Stomach (tissue), 9 donors: Measurements from ENCODE around the gene PRDM5. TPM values are rescaled to one million over a fixed set of nuclear protein-coding genes. Genes with fewer than 3 reads are reported as not detected.

Experiments
- DNase-seq, 2 donors: peaks; one replicate each; pipeline versions ENCODE4 v3.0.0 to v3.0.0-alpha.2; 2013 to 2019
- H3K27ac ChIP-seq, 5 donors: fragments of 200-600 bp in 4 of 5; sonication (generic) in 4 of 5; one replicate each; pipeline ENCODE4 v1.5.1; 2013 to 2019; ENCODE audit warnings: mild to moderate bottlenecking in 1 of 5, moderate library complexity in 1 of 5
- H3K27me3 ChIP-seq, 3 donors: fragments of 200-600 bp; sonication (generic); one replicate each; pipeline ENCODE4 v1.5.1; 2017 to 2019; ENCODE audit warnings: mixed run types in 1 of 3
- H3K36me3 ChIP-seq, 4 donors: fragments of 200-600 bp; sonication (generic); 1 replicate in 3 of 4; 2 replicates in 1 of 4; pipeline ENCODE4 v1.5.1; 2016 to 2019
- H3K4me1 ChIP-seq, 4 donors: fragments of 200-600 bp; sonication (generic); one replicate each; pipeline ENCODE4 v1.5.1; 2016 to 2019
- H3K4me3 ChIP-seq, 4 donors: fragments of 200-600 bp; sonication (generic) in 3 of 4; one replicate each; pipeline ENCODE4 v1.5.1; 2016 to 2019; ENCODE audit warnings: mild to moderate bottlenecking in 1 of 4
- H3K9me3 ChIP-seq, 4 donors: fragments of 200-600 bp; sonication (generic); one replicate each; pipeline ENCODE4 v1.5.1; 2016 to 2019
- EP300 ChIP-seq: sonication (generic); formaldehyde crosslinking; IDR thresholded peaks from one replicate; pipeline ENCODE4 v1.6.1; 2017; ENCODE audit warnings: antibody characterized with exemption
- POLR2A ChIP-seq, 4 donors: fragments of 450-650 bp; IDR thresholded peaks; one replicate each; pipeline ENCODE4 v1.6.1; 2016; ENCODE audit warnings: antibody characterized with exemption in 4 of 4, control low read depth in 2 of 4, mild to moderate bottlenecking in 1 of 4, moderate library complexity in 1 of 4
- POLR2AphosphoS5 ChIP-seq, 3 donors: sonication (generic); formaldehyde crosslinking; IDR thresholded peaks; one replicate each; pipeline ENCODE4 v1.6.1; 2016; ENCODE audit warnings: antibody characterized with exemption in 3 of 3
- WGBS, 5 donors: extraction: QIAGEN DNeasy Blood & Tissue Kit in 3 of 5; methylation state at CpG; one replicate each; pipeline versions ENCODE4 v1.1.5 to v1.1.7; 2013 to 2018; 5-methylcytosine and 5-hydroxymethylcytosine counted together
- intact Hi-C: fragments of 100-400 bp; cut with DNase I; formaldehyde crosslinking; loops from one replicate; pipeline ENCODE4 v1.15.1; 2023; ENCODE audit warnings: low total_unique reads
- polyA plus RNA-seq, 3 donors: library from polyadenylated mRNA; stranded (reverse); fragments of 200-250 nt; gene quantifications; one replicate each; pipeline ENCODE4 v1.2.3, GENCODE V29; 2013
- total RNA-seq, 5 donors: library from RNA; depleted of rRNA; stranded (reverse); fragments of >200 nt; gene quantifications; one replicate each; pipeline versions ENCODE4 v1.1.0 to v1.2.3, GENCODE V29; 2014 to 2016
- TF ChIP-seq, protein P1 (sequence below), 7 experiments: fragments of 450-650 bp in 4 of 7; fragments of 200-600 bp in 3 of 7; sonication (generic) in 3 of 7; IDR thresholded peaks; one replicate each; pipeline ENCODE4 v1.5.1; 2016 to 2019; ENCODE audit warnings: antibody characterized with exemption in 7 of 7, control low read depth in 2 of 7, mild to moderate bottlenecking in 1 of 7
- donor health status: healthy with polysubstance abuse.
- donor health status: Bipolar disorder and iron deficiency.
- donor health status: healthy.

The PRDM5 gene
- total and polyA plus RNA-seq, 8 donors, result 1.5 to 64.7 (median 10.7) TPM

DNA sequence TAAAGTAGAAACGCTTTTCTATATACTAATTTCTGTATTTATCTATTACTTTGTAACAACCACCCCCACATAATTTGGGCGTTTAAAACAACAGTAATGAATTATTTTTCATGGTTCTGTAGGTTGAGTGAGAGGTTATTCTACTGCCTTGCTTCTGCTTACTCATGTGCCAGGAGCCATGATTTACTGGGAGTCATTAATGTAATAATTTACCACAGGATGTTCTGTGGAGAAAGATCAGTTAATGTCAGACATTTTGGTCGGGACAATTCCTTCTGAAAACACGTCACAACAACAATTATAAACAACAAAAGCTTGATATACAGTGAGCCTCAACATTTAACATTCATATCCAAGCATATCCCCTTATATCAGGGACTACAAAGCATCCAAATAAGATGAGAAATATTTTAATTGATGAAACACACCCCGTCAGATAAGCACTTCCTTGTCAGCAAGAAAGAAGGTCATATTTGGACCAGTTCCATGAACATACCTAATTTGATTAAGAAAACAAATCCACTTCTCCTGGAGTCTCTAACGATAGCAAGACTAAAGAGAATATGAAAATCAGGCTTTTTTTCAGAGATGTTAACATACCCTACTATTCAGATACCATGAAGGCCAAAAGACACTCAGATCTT is 238.5 kb downstream of the PRDM5 start:
- Histone ChIP-seq H3K4me1 (no peaks in the 10 kb centered on the region), H3K9me3 (no peaks in the 10 kb centered on the region), H3K36me3 (no peaks in the 10 kb centered on the region), H3K27ac (no peak overlapping the region), H3K27me3 (no peaks in the 10 kb centered on the region), H3K4me3 (no peak overlapping the region)
- TF ChIP-seq POLR2A (IDR thresholded peaks at IDR 0.05) (no peak), EP300 (no peak), POLR2AphosphoS5 (IDR thresholded peaks at IDR 0.05) (no peak)
- TF ChIP-seq, protein P1, sequence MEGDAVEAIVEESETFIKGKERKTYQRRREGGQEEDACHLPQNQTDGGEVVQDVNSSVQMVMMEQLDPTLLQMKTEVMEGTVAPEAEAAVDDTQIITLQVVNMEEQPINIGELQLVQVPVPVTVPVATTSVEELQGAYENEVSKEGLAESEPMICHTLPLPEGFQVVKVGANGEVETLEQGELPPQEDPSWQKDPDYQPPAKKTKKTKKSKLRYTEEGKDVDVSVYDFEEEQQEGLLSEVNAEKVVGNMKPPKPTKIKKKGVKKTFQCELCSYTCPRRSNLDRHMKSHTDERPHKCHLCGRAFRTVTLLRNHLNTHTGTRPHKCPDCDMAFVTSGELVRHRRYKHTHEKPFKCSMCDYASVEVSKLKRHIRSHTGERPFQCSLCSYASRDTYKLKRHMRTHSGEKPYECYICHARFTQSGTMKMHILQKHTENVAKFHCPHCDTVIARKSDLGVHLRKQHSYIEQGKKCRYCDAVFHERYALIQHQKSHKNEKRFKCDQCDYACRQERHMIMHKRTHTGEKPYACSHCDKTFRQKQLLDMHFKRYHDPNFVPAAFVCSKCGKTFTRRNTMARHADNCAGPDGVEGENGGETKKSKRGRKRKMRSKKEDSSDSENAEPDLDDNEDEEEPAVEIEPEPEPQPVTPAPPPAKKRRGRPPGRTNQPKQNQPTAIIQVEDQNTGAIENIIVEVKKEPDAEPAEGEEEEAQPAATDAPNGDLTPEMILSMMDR (IDR thresholded peaks at IDR 0.05), result no peak
- intact Hi-C loops, result no loop called here
- WGBS, 5 donors, result 51 to 62% (median 58%) methylated on average over 6 of the region's 6 CpGs
- peak in 1 of 2 donors; percentile 16 for DNase-seq

DNA sequence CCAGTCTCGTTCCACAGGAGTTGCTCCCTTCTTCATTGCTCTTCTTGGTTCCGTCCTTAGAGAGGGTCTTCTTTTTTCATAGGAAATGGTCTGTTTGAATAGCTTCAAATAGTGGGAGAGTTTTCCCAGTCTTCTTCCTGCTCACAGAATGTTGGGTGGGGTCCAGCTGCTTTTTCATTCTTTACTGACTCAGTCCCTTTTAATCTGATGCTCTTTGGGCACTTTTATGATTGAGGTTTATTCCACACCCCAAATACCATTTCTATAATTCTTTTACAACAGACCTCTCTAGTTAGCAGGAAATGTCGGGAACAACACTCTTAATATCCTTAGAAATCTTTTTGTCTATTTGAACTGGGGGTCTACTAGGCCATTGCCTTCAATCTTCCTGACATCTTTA is 239.5 kb downstream of the PRDM5 start:
- no peak for DNase-seq
- no peaks in the 10 kb centered on the region for H3K4me1 ChIP-seq
- no peak overlapping the region for H3K4me3 ChIP-seq
- intact Hi-C loops, result no loop called here
- WGBS, 5 donors, result 76 to 90% (median 82%) methylated on average over 3 of the region's 3 CpGs
- no peaks in the 10 kb centered on the region for H3K9me3 ChIP-seq
- H3K27ac ChIP-seq, result no peak overlapping the region
- H3K36me3 ChIP-seq, result no peaks in the 10 kb centered on the region
- no peaks in the 10 kb centered on the region for H3K27me3 ChIP-seq
- TF ChIP-seq EP300, result no peak
- TF ChIP-seq, protein P1 (IDR thresholded peaks at IDR 0.05), result no peak
- no peak for TF ChIP-seq POLR2A (IDR thresholded peaks at IDR 0.05)
- TF ChIP-seq POLR2AphosphoS5 (IDR thresholded peaks at IDR 0.05), result no peak

DNA sequence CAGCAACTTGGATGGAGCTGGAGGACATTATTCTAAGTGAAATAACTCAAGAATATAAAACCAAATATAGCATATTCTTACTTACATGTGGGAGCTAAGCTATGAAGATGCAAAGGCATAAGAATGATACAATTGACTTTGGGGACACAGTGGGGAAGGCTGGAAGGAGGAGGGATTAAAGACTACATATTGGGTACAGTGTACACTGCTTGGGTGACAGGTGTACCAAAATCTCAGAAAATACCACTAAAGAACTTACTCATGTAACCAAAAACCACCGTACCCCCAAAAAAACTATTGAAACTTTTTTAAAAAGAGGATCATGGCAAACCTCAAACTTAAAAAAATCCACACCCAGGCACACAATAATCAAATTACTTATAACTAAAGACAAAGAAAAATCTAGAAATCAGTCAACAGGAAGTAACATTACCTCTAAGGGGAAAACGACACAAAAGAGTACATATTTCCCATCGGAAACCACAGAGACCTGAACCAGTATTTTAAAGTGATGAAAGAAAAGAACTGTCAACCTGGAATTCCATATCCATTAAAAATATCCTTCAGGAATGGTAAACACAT is 241.8 kb downstream of the PRDM5 start:
- Histone ChIP-seq H3K27ac (no peak overlapping the region), H3K27me3 (no peaks in the 10 kb centered on the region), H3K9me3 (peaks cover 0 to 8% (median 2%) of the 10 kb centered on the region in 4 donors), H3K4me1 (no peaks in the 10 kb centered on the region), H3K36me3 (no peaks in the 10 kb centered on the region), H3K4me3 (no peak overlapping the region)
- intact Hi-C loops, result no loop called here
- DNase-seq, result no peak
- WGBS, 5 donors, result 69 to 89% (median 83%) methylated on average over 3 of the region's 3 CpGs
- TF ChIP-seq POLR2A (IDR thresholded peaks at IDR 0.05) (no peak), EP300 (no peak), POLR2AphosphoS5 (IDR thresholded peaks at IDR 0.05) (no peak)
- TF ChIP-seq, protein P1 (IDR thresholded peaks at IDR 0.05), result no peak

DNA sequence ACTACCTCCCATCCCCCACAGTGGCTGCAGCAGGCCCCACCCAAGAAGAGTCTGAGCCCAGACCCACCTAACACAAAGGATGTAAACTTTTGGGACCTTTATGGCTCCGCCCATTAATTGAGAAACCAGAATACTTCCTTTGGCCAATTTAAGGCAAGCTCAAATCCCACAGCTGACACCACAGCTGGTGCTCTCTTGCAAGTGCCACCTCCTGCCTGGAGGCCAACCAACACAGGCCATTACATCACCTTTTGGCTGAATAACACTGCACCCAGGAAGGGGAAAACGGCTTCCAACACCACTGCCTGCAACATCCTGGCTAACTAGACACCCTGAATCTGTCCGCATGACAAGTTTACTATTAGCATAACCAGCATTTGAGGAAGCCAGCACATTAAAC is 248.8 kb downstream of the PRDM5 start:
- no peaks in the 10 kb centered on the region for H3K27me3 ChIP-seq
- intact Hi-C loops, result no loop called here
- TF ChIP-seq POLR2AphosphoS5 (IDR thresholded peaks at IDR 0.05) (no peak), EP300 (no peak), POLR2A (IDR thresholded peaks at IDR 0.05) (no peak)
- TF ChIP-seq, protein P1 (IDR thresholded peaks at IDR 0.05), result no peak
- no peak overlapping the region for H3K4me3 ChIP-seq
- H3K4me1 ChIP-seq, result no peaks in the 10 kb centered on the region
- H3K36me3 ChIP-seq, result peaks cover 0 to 15% (median 0%) of the 10 kb centered on the region in 4 donors
- H3K9me3 ChIP-seq, result peaks cover 0 to 40% (median 17%) of the 10 kb centered on the region in 4 donors
- WGBS, 5 donors, result 86 to 94% (median 89%) methylated on average over 3 of the region's 3 CpGs
- no peak overlapping the region for H3K27ac ChIP-seq
- DNase-seq, result no peak
